ENCODE measurements around the gene STXBP2.

DNA sequence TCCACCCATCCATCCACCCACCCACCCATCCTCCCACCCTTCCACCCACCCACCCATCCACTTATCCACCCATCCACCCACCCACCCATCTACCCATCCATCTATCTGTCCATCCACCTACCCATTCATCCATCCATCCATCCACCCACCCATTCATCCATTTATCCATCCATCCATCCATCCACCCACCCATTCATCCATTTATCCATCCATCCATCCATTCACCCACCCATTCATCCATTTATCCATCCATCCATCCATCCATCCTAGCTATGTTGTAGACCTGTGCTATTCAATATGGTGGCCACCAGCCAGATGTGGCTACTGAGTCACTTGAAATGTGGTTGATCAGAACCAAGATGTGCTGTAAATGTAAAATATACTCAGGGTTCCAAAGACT lies 36.2 kb upstream of the STXBP2 start:
- TF ChIP-seq POLR2AphosphoS5 (IDR thresholded peaks at IDR 0.05; ENCODE audit: borderline replicate concordance, low read depth, low read length) (no peak), EZH2 (IDR thresholded peaks at IDR 0.05) (no peak)
